Activated CD4-positive, alpha-beta T cell treated with anti-CD3 and anti-CD28 coated beads, Interleukin-2, amount 50 U/mL, for 4 hours (primary cell): ENCODE data around the gene TMEM108.

ENCODE experiments used
- DNase-seq, 2 experiments: peaks; one replicate each; pipeline ENCODE4 v3.0.0-alpha.2; 2020

TMEM108 gene

DNA sequence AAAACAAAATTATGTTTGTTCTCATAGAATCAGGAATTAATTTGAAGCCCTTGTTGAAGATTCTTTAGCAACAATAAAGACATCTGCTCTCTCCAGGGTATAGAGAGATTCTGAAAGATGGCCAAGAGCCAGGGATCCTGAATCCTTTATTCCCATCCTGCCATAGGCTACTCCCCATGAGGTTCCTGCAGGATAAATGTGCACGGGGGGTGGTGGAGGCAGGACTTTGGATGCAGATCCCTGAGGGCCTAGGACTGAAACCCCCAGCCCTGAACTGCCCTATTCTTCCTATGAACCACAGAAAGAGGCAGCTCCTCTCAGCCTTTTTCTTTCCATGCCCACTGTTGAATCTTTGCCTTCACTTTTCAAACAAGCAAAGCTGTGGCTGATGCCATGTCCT, 17.1 kb downstream of the TMEM108 start:
- no peak for DNase-seq

DNA sequence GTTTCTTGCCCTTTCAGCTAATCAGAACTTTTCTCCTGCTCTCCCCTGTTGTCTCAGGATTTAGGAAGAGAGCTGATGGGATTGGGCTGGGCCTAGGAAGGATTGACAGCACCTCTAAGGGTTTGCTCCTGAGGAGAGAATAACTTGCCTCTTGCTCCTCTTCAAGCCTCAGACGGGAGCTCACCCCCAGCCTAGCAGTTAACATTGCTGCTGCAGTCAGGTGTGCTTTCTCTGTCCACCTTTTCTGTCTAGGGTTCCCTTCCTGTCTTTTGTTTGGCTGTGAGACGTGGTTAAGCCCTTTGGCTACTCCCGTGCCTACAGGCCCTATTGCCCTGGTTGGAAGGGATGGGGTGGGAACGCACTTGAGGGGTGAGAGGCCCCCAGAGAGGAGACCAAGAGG, 20.1 kb downstream of the TMEM108 start:
- no peak for DNase-seq

DNA sequence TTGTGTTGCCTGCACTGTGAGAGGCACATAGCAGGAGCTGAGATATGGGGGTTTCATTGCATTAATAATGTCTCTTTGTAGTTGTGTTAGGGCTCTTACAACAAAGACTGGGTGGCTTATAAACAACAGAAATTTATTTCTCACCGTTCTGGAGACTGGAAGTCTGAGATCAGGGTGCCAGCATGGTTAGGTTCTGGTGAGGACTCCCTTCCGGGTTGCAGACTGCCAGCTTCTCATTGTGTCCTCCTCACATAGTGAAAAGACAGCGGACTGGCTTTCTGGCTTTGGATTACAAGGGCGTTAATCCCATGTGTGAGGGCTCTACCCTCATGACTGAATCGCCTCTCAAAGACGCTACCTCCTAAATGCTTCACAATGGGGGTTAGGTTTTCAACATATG, 20.6 kb downstream of the TMEM108 start:
- DNase-seq, result no peak

DNA sequence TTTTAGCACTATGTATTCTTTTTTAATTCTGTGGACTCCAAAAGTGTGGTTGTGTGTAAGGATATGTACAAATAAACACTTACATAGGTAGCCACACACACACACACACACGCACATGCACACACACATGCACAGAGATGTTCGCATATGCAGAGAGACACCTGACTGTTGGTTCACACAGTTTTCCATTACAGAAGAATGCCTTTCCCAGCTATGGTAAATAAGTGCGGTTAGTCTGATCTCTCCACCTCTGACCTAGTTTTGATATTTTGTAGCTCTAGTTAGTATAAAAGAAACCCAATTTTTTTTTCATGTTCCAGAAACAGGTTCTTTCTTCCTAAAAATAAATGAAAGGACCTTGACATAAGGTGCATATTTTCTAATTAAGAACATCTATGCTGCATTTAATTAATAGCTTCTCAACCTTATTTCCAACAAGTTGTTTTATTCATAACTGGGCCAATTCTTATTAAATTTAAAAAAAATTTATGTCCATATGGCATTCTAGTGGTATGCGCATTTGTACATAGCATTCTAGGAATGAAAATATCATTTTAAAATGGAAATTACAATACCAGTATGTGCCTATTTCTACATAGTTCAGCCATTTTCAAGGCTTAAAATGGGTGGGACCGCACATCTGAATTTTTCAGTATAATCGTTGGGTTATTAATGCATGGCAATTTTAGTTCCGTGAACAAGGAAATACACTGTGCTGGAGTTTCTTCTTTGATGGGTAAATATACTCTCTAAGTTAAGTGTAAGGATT, 27.2 kb downstream of the TMEM108 start:
- no peak for DNase-seq

DNA sequence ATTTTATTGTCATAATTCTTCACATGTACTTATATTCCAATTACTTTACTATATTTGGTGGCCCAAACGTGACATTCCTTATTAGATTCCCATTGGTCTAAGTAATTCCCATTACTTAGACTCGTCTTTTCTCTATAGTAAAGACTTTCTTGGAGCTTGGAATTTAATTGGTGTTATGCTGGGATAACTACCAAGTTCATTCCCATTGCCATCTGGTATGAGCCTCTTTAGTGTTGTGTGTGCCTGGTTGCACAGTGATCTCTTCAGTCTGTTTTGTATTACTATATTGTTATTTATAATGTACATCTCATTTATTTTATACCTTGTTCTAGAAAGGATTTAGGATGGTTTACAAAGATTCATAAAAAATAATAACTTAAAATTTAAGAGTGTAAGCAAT, 27.8 kb downstream of the TMEM108 start:
- no peak for DNase-seq

DNA sequence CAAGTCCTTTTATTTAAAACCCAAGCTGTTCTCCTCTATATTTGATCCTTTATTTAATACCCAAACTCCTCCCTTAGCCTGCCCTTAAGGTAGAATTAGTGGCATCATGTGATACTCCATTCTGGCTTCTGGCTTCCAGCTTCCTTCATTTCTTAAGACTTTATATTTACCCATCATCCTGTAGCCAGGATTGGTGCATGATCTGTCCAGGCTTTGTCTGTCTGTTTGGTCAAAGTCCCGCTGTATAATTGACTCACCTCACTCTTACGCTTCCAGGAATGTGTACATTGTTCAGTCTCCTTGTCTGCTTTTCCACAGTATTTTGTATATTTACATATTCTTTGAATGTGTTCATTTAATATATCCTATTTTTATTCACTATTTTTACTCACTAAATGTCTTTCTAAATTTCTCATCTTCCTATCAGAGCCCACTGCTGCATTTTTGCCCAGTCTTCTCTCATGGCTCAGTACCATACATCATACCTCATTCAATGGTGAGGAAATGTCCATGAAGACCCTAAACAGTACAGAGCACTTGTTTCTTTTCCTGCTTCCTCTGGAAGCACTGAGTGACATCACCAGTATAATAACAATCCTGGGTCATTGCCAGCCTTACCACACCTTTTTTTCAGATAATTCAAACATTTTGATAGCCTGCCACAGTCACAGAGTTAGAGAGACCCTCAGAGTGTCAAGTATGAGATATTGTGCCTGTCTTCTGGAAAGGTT, 31.5 kb downstream of the TMEM108 start:
- no peak for DNase-seq

DNA sequence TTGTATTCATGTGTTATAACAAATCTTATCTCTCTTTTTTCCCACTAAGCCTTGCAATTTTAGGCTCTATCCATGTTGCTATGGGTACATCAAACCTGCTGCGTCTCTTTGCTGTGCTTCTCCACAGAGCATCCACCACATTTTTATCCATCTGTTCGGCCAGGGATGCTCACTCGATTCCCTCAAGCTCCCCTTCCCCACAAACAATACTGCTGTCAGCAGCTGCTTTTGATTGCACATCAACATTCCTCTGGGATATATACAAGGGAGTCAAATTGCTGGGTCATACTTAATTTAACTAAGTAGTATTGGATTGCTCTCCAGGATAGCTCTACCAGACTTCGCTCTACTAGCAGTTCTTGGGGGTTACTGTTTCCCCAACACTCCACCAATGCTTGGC, 36.8 kb downstream of the TMEM108 start:
- DNase-seq, result no peak

DNA sequence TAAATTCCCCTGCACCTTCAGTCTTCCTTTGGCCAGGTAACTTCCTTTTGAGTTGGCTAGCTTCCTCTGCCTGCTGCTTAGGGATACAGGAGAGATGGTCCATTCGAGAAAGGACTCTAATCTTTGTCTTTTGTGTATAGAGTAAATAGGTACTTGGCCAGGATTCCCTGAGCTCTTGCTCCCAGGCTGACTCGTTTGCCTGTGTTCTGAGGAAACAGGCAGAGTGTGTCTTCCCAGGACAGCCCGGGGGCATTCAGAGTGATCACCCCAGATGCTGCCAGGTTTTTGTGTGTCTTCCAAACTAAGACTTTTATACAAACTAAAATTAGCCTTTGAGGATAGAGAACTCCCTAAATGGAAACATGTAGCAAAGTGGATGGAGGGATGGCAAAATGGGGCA, 39.5 kb downstream of the TMEM108 start:
- no peak for DNase-seq

DNA sequence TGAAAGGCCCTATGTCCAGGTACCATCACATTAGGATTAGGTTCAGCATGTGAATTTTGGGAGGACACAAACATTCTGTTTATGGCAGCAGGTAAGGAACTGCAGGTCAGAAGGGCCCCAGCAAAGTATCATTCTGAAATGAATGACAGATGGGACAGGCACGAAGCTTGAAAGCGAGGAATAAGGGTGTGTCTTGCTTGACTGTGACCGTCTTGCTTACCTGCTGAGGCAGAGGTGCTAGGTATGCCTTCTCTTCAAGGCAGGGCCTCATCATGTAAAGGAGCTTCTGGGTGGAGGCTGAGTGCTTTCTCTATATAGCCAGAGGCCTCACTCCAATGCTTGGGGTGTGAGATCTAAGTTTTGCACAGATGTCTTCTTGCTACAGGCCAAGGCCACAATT, 41.4 kb downstream of the TMEM108 start:
- no peak for DNase-seq

DNA sequence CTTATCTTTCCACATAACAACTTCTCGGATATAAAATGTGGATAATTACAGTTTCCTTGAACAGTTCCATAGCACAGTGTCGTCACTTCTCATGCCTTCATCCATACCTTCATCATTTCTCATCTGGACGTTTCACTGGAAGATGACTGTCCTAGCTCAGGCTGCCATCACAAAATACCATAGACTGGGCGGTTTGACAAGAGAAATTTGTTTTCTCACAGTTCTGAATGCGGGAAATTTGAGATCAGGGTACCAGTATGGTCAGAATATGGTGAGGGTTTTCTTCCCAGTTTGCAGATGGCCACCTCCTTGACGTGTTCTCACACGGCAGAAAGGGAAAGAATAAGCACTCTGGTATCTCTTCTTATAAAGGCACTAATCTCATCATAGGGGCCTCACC, 42.8 kb downstream of the TMEM108 start:
- DNase-seq, result no peak

DNA sequence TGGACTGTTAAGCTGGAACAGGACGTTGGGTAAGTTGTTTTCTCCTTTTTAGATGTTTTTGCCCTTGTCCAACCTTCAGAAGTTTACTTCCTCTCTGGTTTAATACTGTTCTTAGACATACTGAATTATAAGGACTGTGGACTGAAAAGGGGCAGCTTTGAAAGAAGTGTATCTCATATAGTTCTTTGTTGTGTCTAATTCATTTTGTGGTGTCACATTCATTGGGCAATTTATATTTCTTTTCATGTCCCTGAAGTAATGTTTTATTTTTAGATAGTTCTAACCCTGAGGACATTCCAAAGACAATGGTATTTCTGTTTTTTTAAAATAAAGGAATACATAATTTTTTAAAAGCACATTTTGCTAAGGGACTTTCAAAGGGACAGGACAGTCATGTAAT, 45.2 kb downstream of the TMEM108 start:
- no peak for DNase-seq

DNA sequence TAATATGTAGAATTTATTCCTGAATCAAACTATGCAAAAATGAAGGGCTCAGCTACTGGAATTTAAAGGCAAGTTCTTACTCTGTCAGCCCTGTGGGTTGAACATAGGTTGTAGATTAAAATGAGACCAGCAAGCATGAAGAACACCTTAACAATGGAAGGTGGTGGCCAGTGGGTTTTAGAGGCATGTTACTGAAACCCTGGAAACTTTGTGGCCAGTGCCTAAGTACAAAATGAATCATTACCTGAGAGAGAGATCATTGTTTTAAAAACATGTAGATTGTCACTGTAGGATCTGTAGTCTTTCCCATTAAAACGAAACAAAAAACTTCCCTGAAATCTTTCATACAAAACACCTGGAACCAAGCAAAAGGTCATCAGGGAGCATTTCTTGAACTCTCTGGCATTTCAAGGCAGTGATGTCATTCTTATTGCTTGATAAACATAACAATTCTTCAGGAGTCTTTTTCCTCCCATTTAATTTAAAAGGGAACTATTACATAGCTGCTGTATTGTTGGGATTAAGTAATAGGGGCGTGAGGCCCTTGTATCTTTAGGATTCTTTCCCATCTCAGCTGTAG, 51.8 kb downstream of the TMEM108 start:
- DNase-seq, result no peak

DNA sequence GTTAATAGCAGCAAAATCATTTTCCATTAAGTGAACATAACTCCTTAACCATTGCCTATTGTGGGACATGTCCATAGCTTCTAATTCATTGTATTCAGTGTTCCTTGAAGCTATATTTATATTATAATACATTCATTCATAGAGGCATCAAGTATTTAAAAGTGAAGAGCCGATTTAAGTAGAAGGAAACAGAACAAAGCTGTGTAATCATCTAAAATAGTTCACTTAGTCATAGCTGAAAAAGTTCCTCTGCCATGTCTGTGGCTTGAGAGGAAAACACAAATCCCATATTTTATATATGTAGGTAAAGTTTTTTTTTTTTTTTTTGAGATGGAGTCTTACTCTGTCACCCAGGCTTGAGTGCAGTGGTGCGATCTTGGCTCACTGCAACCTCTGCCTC, 54.5 kb downstream of the TMEM108 start:
- no peak for DNase-seq

DNA sequence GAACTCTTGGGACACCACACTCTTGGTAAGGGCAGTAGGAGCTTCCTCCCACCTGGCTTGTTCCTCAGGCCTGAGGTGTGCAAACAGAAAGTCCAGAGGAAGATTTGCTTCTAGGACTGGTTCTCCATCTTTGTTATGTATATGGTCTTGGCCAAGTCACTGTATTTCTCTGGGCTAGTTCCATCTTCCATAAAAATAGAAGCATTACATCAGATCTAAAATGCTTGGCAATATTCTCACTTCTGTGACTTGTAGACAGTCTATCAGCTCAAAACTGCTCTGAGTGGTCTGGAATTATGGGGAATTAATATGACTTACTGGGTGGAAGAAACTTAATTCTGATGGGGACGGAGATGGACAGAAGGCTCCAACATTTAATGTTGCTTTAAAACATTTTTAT, 55.2 kb downstream of the TMEM108 start:
- no peak for DNase-seq

DNA sequence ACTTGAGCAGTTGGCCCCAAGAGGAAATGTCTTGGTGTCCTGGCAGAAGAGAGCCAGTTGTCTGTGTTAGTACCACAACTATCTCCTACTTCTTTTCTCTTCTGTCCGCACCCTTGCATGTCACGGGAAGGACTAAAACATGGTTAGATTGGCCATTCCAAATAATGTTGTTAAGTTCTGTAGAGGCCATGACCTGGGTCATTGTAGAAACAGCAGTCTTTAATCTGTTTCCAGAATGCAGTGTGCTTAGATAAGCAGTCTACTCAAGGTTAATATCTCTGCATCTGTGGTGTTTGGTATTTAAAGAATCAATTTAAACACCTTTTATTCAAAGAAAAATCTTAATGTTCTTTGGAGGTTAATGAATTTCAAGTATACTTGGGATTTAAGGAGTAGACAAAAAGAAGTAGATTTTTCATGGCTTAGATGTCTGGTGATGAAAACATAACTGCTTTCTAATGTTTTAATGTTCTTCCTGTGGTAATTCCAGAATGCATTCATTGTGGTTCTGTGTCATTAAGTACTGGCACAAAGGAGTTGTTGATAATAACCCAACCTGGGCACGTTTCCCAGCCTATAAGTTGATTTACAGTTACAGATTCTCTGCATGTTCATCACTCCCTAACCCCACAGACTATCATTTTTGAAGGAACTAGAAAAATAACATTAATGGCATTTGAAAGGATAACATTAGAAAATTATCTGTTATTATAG, 58.9 kb downstream of the TMEM108 start:
- no peak for DNase-seq

DNA sequence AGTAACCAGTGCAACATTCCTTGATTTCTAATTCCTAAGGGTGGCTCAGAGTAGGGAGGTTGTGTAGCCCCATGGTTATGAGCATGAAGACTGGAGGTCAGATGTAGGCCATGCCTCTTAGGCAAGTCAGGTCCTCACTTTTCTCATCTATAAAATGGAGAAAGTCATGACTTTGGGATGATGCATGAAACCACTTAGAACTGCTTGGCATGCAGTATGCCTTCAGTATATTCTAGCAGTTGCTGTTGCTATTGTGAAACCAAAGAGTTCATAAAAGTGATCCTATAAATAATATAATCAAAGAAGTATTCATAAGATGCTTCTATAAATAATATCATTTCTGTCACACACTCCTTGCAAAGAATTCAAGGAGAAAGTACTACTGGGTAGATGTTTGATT, 65.5 kb downstream of the TMEM108 start:
- DNase-seq, result no peak

DNA sequence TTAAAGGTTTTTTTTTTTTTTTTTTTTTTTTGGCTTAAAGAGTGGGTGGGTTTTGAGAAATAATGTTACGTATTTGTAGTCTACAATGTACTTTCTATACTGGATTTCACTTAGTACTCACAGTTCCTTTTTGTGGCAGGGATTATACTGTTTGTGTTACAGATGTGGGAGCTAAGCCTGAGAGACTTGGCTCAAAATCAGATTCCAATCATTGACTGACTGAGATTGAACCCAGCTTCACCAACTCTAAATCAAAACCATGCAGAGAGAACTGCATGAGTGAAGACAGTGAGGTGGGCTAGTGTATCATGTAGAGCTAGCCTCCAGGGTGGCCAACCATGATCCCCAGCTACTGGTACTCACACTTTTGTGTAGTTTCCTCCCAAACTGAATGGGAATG, 68.0 kb downstream of the TMEM108 start:
- DNase-seq, result no peak

DNA sequence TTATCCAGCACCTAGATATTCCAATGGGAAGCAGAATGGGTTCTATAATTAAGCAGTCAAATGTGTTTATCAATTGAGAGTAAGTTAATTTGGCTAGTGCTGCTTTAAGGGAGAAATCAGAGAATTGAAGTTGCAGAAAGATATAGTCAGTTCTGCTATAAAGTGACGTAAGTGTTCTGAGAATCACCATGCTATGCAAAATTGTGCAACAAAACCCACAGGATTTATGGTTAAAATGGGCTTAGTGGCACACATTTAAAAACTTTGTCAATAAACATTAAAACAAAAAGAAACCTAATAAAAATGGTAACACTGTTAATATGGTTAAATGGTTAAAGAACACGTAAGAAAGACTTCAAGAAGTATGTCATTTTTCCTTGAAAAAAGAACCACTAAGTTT, 74.5 kb downstream of the TMEM108 start:
- no peak for DNase-seq

DNA sequence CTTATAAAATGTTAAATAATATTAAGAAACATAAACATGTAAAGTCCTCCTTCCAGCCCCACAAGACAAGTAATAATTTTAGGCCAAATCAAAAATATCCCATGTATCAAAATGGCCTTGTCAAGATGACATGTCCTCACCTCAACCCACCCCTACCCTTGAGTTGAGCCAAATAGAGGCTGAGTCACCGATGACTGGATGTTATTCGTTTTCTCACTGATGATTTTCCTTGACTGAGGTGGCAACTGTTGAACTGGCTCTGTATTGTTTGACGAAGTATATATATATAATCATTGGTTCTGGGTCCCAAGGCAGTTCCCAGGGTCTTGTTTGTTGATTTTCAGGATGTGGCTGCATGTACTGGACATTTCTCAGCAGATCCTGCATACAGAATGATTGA, 75.3 kb downstream of the TMEM108 start:
- DNase-seq, result no peak

DNA sequence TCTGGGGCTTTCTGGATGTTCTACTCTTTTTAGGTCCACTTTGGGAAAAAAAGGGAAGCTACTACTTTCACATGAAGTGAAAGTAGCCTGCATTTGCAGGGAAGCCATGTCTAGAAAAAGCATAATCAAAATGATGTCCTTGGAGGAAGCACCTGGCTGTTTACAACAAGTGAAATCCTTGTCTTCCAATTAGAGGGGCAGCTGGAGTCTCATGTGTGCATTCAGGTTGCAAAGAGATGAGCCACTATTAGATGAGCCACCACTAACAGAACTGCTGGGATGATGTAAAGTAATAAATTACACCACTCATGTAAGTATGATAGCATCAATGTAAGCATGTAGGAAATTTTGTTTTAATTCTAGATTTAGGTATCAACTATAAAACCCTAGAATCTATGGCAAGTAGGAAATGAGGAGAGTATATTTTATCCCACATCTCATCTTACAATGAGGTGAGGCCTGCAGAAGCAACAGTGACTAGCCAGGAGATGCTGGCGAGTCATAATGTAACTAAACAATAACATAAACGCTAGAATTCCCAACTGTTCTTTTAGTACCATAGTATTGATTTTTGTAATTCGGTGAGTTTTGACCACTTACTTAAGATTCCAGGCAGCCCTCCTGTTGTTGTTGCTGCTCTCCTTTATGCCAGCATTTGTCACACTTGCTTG, 75.9 kb downstream of the TMEM108 start:
- DNase-seq, result no peak

DNA sequence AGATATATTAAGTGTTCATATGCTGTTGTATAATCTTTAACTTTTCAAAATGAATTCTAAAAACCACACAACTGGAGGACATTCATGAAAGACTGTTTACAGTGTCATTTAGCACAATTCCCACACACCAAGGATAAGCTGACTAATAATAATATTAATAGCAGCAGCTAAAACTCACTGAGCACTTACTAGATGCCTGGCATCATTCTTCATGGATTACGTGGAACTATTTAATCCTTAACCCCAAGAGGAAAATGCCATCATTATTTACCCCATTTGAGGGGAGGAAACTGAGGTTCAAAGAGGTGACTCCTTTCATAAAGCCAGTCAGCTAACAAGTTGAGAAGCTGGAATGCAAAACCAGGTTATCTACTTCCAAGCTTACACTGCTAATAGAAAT, 77.0 kb downstream of the TMEM108 start:
- no peak for DNase-seq

DNA sequence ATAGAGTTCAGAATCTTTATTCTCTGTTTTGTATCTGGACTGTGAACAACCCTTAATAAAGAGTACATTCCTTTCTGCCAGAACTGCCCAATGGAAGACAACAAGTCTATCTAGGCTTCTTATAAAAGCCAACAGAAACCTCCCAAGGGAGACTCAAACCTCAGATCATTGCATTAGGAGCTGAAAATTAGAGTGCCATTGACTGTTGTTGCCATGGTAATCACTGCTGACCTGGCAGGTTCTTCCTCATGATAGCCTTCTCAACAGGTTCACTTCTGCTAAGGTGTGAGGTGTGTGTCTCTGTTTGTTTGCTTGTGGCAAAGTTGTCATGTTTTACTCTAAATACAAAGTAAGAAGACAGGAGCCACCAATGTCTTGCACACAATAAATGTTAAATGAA, 79.2 kb downstream of the TMEM108 start:
- DNase-seq, result no peak

DNA sequence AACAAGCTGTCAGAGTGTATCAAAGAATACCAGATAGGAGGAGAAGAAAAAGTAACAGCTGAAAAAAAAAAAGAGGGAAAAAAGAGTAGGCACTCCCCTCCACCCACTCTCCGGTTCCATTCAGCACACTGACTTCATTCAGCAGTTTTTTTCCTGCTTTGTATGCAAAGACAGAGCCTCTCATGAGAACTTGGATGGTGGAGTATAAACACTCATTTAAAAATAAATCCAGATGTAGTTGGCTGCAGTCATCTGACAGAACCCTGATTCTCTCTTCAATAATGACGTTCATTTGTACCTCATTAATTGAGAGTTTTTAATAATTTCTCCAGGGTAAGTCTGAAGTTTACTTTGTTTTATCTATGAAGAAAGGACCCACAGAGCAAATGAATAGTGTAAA, 81.0 kb downstream of the TMEM108 start:
- DNase-seq, result no peak
